Psoas muscle (tissue), 8 donors: ENCODE data around the gene HIPK4. TPM values are rescaled to one million over a fixed set of nuclear protein-coding genes. Genes with fewer than 3 reads are reported as not detected.
A peak's percentile ranks its signal among the peaks of the same experiment; 100 is the strongest.
"Not testable (repeated sequence)": the region's sequence is repeated elsewhere in the genome, so short reads cannot be mapped to it uniquely, and the experiment has no call there.

ENCODE experiments used
- ATAC-seq, 4 donors: fragments of 200-7000 bp; cut with Tn5 transposase; one replicate each; pipeline ENCODE4 v1.9.1; 2020; ENCODE audit warnings: moderate library complexity in 3 of 4, mild to moderate bottlenecking in 2 of 4
- DNase-seq, 2 donors: peaks; one replicate each; pipeline ENCODE4 v3.0.0-alpha.2; 2020
- H3K27ac ChIP-seq: fragments of 200-600 bp; one replicate; pipeline ENCODE4 v1.8.0; 2022
- H3K27me3 ChIP-seq, 3 donors: fragments of 200-600 bp in 1 of 3; one replicate each; pipeline versions ENCODE4 v1.6.1 to v1.8.0; 2013 to 2022; ENCODE audit warnings: low read length in 2 of 3, mild to moderate bottlenecking in 2 of 3, moderate library complexity in 1 of 3; ENCODE audit not compliant: insufficient read depth in 3 of 3
- H3K36me3 ChIP-seq, 2 donors: fragments of 200-600 bp in 1 of 2; one replicate each; pipeline versions ENCODE4 v1.6.1 to v1.8.0; 2013 to 2022; ENCODE audit warnings: low read depth in 1 of 2, mild to moderate bottlenecking in 1 of 2, moderate library complexity in 1 of 2; ENCODE audit not compliant: insufficient read depth in 1 of 2
- H3K4me1 ChIP-seq: fragments of 200-600 bp; one replicate; pipeline ENCODE4 v1.8.0; 2022
- H3K4me3 ChIP-seq: fragments of 200-600 bp; one replicate; pipeline ENCODE4 v1.8.0; 2022; ENCODE audit warnings: mild to moderate bottlenecking
- H3K9me3 ChIP-seq: fragments of 200-600 bp; one replicate; pipeline ENCODE4 v1.8.0; 2022
- CTCF ChIP-seq: fragments of 200-600 bp; IDR thresholded peaks from one replicate; pipeline ENCODE4 v1.8.0; 2022; ENCODE audit warnings: antibody characterized with exemption
- WGBS, 3 donors: extraction: QIAGEN DNeasy Blood & Tissue Kit; methylation state at CpG; one replicate each; pipeline versions ENCODE4 v1.1.6 to v1.1.7; 2013; 5-methylcytosine and 5-hydroxymethylcytosine counted together
- intact Hi-C, 2 donors: fragments of 100-400 bp; cut with DNase I; formaldehyde crosslinking; loops; one replicate each; pipeline versions ENCODE4 v1.11.0 to v1.14.2; 2022
- long read RNA-seq, 2 donors: library from polyadenylated mRNA; unstranded; transcript quantifications; one replicate each; pipeline ENCODE4 v2.0.0, GENCODE V29; 2021
- polyA plus RNA-seq, 3 donors: library from polyadenylated mRNA; stranded (reverse); fragments of 200-250 nt; gene quantifications; one replicate each; pipeline ENCODE4 v1.2.3, GENCODE V29; 2013
- total RNA-seq, 4 donors: library from RNA; stranded (reverse); fragmentation: NEBNext Ultra II Directional in 2 of 4; extraction: Animal tissue kit (Norgen Biotek cat#: 25700) in 2 of 4; gene quantifications; one replicate each; pipeline versions ENCODE4 v1.2.1 to v1.2.4, GENCODE V29; 2021 to 2023
- donor health status: healthy with polysubstance abuse.
- donor health status: DM: no; HTN: no; CAD: no; lungs with moderate emphysema.
- donor health status: Bipolar disorder and iron deficiency.
- donor health status: healthy.
- donor health status: DM: yes; HTN: yes; CAD: no.
- donor health status: DM: no; HTN: no; CAD: no.
- donor health status: DM: no; HTN: no; CAD: no.
- donor health status: DM: yes; HTN: yes; CAD: no.

HIPK4 gene
- total RNA-seq = under 1 TPM in 2 of 4 donors, not detected in 2; 0.08 to 0.11 TPM
- polyA plus RNA-seq = under 1 TPM in 1 of 3 donors, not detected in 2; 0.03 TPM
- long read RNA-seq, donor 1 = 0 reads
- long read RNA-seq, donor 2, partial matches to known transcripts = 0 of 1 reads
- long read RNA-seq, donor 2, other reads (novel, unspliced or antisense) = 1 of 1 reads

- Histone ChIP-seq H3K4me3 (no peak within 1 kb of the TSS), H3K9me3 (no peaks in the 10 kb centered on the region), H3K36me3 (no peaks in the 10 kb centered on the region), H3K27ac (no peak within 1 kb of the TSS), H3K27me3 (no peaks in the 10 kb centered on the region), H3K4me1 (no peaks in the 10 kb centered on the region)
- no peak for TF ChIP-seq CTCF
- DNase-seq (no peak), ATAC-seq (no peak)
- intact Hi-C loops = no loop called here
- 85 to 89% (median 86%) methylated on average over 10 of the region's 10 CpGs for WGBS, 3 donors
Observed at GRCh38 chr19:40390084-40390742, at the start of gene HIPK4. TSS of gene HIPK4 (minus strand) at chr19:40390181. CDS start at chr19:40389902, 279 bp downstream.

GRCh38 chr19:40438284-40438683 is 48.3 kb upstream of the HIPK4 start:
- TF ChIP-seq CTCF = no peak

GRCh38 chr19:40433391-40434216 is 43.6 kb upstream of the HIPK4 start:
- H3K4me1 ChIP-seq = peaks cover 12% of the 10 kb centered on the region
- intact Hi-C loops = no loop called here
- peak; percentile 89 to 95 for DNase-seq
- 2% methylated on average over 42 to 50 of the region's 50 CpGs for WGBS, 3 donors
- ATAC-seq = peak; percentile 95 to 98 (median 96)
- H3K27me3 ChIP-seq = no peaks in the 10 kb centered on the region
- no peak for TF ChIP-seq CTCF
- no peaks in the 10 kb centered on the region for H3K9me3 ChIP-seq
- no peaks in the 10 kb centered on the region for H3K36me3 ChIP-seq
- H3K4me3 ChIP-seq = peak overlapping the region; percentile 68
- peak overlapping the region; percentile 92 for H3K27ac ChIP-seq

More at GRCh38 chr19:40438284-40438683, 48.3 kb upstream of the HIPK4 start:
- no peaks in the 10 kb centered on the region for H3K9me3 ChIP-seq
- no peak overlapping the region for H3K27ac ChIP-seq
- peaks cover 19% of the 10 kb centered on the region for H3K4me1 ChIP-seq
- H3K36me3 ChIP-seq = peaks cover 8 to 25% of the 10 kb centered on the region in 2 donors
- H3K4me3 ChIP-seq = no peak overlapping the region
- intact Hi-C loops = no loop called here
- H3K27me3 ChIP-seq = no peaks in the 10 kb centered on the region
- 86 to 97% (median 93%) methylated on average over 3 of the region's 3 CpGs for WGBS, 3 donors
- DNase-seq (no peak), ATAC-seq (no peak)

- H3K36me3 ChIP-seq, ATAC-seq, DNase-seq, intact Hi-C loops, H3K9me3 ChIP-seq, H3K27me3 ChIP-seq: not testable (repeated sequence)
- H3K27ac ChIP-seq = peak overlapping the region; percentile 92
- peaks cover 12% of the 10 kb centered on the region for H3K4me1 ChIP-seq
- peak overlapping the region; percentile 68 for H3K4me3 ChIP-seq
- WGBS, 3 donors = 32 to 45% (median 39%) methylated on average over 7 of the region's 7 CpGs
Observed at GRCh38 chr19:40432760-40433159, 42.8 kb upstream of the HIPK4 start.

GRCh38 chr19:40431698-40432097 is 41.7 kb upstream of the HIPK4 start:
- no peaks in the 10 kb centered on the region for H3K27me3 ChIP-seq
- H3K9me3 ChIP-seq = no peaks in the 10 kb centered on the region
- WGBS, 3 donors = 89 to 93% (median 90%) methylated on average over 3 of the region's 3 CpGs
- DNase-seq (no peak), ATAC-seq (no peak)
- TF ChIP-seq CTCF = no peak
- no peaks in the 10 kb centered on the region for H3K36me3 ChIP-seq
- H3K4me3 ChIP-seq = no peak overlapping the region
- H3K27ac ChIP-seq = peak overlapping the region; percentile 92
- intact Hi-C loops = no loop called here
- H3K4me1 ChIP-seq = peaks cover 12% of the 10 kb centered on the region

- H3K27me3 ChIP-seq, H3K36me3 ChIP-seq, ATAC-seq, H3K4me3 ChIP-seq, intact Hi-C loops, H3K27ac ChIP-seq, DNase-seq, H3K9me3 ChIP-seq: not testable (repeated sequence)
- 95 to 98% (median 97%) methylated on average over 10 of the region's 10 CpGs for WGBS, 3 donors
- H3K4me1 ChIP-seq = peaks cover 12% of the 10 kb centered on the region
Observed at GRCh38 chr19:40430242-40430641, 40.3 kb upstream of the HIPK4 start.

GRCh38 chr19:40428197-40428596 is 38.2 kb upstream of the HIPK4 start:
- H3K4me3 ChIP-seq, H3K36me3 ChIP-seq, H3K27ac ChIP-seq, DNase-seq, H3K27me3 ChIP-seq, intact Hi-C loops, H3K9me3 ChIP-seq, ATAC-seq: not testable (repeated sequence)
- WGBS, 3 donors = 95 to 98% (median 96%) methylated on average over 7 of the region's 7 CpGs
- H3K4me1 ChIP-seq = peaks cover 26% of the 10 kb centered on the region
